Choroid plexus epithelial cell (primary cell): Measurements from ENCODE around the gene NCR1.
"Not testable (repeated sequence)": the region's sequence is repeated elsewhere in the genome, so short reads cannot be mapped to it uniquely, and the experiment has no call there.

ENCODE experiments used
- DNase-seq: peaks from one replicate; pipeline ENCODE4 v3.0.0-alpha.2; 2010; ENCODE audit warnings: low read depth
- H3K4me3 ChIP-seq: 2 replicates; pipeline ENCODE4 v1.5.1; 2011; ENCODE audit warnings: low read depth, mild to moderate bottlenecking, control low read depth, low read length, moderate library complexity
- TF ChIP-seq, protein P1 (sequence below): conservative IDR thresholded peaks from 2 replicates; pipeline ENCODE4 v1.5.1; 2011; ENCODE audit warnings: low read depth, mild to moderate bottlenecking, control low read depth, inconsistent platforms, low read length, moderate library complexity

Gene NCR1, protein sequence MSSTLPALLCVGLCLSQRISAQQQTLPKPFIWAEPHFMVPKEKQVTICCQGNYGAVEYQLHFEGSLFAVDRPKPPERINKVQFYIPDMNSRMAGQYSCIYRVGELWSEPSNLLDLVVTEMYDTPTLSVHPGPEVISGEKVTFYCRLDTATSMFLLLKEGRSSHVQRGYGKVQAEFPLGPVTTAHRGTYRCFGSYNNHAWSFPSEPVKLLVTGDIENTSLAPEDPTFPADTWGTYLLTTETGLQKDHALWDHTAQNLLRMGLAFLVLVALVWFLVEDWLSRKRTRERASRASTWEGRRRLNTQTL

DNA sequence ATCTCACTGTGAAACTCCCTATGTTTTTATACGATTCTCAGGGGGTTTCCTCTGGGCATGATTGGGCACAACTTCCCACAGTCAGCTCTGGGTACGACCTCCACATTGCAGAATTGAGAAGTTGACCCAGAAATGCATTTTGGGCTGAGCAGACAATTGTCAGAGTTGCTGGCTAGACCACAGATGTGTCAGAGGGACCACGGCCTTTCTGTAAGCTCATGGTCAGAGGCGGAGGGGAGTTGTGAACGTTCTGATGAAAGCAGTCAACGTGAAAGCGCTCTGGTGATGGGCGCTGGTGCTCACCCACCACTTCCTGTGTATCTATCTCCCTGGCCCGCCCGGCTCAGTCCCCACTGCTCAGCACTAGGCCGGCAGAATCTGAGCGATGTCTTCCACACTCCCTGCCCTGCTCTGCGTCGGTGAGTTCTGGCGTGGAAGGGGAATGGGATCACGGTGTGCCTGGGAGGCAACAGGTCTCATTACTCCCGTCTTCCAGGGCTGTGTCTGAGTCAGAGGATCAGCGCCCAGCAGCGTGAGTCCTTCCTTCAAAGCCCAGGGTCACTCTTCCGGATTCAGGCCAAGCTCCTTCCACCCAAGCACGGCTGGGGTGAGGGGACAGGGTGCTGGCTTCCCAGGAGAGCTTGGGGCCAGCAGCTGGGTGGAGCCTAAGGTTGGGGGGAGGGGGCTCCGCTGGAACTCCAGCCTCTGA, at the start of gene NCR1:
NCR1 (plus strand) TSS at position 346 of the 709 bp plus-strand sequence; CDS start at position 386, 40 bp downstream.
- no peak for DNase-seq
- no peak within 1 kb of the TSS for H3K4me3 ChIP-seq
- TF ChIP-seq, protein P1, sequence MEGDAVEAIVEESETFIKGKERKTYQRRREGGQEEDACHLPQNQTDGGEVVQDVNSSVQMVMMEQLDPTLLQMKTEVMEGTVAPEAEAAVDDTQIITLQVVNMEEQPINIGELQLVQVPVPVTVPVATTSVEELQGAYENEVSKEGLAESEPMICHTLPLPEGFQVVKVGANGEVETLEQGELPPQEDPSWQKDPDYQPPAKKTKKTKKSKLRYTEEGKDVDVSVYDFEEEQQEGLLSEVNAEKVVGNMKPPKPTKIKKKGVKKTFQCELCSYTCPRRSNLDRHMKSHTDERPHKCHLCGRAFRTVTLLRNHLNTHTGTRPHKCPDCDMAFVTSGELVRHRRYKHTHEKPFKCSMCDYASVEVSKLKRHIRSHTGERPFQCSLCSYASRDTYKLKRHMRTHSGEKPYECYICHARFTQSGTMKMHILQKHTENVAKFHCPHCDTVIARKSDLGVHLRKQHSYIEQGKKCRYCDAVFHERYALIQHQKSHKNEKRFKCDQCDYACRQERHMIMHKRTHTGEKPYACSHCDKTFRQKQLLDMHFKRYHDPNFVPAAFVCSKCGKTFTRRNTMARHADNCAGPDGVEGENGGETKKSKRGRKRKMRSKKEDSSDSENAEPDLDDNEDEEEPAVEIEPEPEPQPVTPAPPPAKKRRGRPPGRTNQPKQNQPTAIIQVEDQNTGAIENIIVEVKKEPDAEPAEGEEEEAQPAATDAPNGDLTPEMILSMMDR = no peak

DNA sequence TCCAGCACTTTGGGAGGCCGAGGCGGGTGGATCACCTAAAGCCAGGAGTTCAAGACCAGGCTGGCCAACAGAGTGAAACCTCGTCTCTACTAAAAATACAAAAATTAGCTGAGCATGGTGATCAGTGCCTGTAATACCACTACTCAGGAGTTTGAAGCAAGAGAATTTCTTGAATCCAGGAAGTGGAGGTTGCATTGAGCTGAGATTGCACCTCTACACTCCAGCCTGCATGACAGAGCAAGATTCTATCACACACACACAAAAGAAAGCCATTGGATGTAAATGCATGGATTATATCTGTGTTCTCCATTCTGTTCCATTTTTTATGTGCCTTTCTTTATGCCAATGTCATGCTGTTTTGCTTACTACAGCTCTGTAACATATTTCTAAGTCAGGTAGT, 47.5 kb upstream of the NCR1 start:
- not testable (repeated sequence) for DNase-seq, H3K4me3 ChIP-seq

DNA sequence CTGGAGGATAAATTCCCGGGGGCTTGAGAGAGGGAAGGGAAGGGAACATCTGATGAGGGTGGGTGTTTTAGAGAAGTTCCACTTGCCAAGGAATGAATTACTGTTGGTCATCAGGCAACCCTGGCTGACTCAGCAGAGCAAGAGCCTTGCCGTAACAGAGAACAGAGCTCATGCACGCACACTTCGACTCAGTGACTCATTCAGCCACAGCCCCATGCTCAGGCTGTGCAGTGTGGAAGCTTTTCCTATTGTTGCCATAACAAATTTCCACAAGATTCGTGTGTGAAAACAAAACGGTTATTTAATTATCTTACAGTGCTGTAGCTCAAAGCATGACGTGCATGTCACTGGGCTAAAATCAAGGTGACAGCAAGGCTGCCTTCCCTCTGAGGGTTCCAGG, 46.5 kb upstream of the NCR1 start:
- H3K4me3 ChIP-seq, DNase-seq: not testable (repeated sequence)

DNA sequence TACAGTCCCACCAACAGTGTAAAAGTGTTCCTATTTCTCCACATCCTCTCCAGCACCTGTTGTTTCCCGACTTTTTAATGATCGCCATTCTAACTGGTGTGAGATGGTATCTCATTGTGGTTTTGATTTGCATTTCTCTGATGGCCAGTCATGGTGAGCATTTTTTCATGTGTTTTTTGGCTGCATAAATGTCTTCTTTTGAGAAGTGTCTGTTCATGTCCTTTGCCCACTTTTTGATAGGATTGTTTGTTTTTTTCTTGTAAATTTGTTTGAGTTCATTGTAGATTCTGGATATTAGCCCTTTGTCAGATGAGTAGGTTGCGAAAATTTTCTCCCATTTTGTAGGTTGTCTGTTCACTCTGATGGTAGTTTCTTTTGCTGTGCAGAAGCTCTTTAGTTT, 42.5 kb upstream of the NCR1 start:
- H3K4me3 ChIP-seq, DNase-seq: not testable (repeated sequence)

DNA sequence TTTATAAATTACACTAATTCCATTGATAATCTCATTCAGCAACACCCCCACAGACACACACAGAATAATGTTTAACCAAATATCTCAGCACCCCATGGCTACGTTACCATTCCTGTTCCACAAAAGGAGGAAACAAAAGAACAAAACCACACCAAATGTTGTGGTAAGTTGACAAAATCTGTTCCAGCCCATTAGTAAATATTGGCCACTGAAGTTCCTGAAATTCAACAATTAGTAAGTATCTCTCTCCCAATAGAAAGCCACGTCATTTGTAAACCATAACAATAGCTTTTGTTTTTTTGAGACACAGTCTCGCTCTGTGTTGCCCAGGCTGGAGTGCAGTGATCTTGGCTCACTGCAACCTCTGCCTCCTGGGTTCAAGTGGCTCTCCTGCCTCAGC, 34.3 kb upstream of the NCR1 start:
- DNase-seq = no peak
- TF ChIP-seq, protein P1 = no peak
- H3K4me3 ChIP-seq = no peak overlapping the region

DNA sequence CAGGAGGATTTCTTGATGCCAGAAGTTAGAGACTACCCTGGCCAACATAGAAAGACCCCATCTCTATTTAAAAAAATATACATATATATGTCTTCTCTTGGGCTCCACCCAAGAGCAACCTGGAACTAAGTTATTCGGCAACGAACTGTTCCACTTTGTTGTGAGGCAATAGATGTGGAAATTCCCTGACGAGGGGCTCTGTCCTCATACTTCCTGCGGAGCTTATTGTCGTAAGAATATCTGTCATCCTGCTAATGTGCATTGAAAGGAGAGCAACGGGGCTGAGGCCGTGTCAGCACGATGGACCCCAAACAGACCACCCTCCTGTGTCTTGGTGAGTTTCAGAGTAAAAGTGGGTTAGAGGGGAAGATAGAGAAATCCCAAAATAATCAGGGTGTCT, 32.0 kb upstream of the NCR1 start, which contains the start of gene FCAR:
FCAR (plus strand) TSS at position 246 of the 400 bp plus-strand sequence; CDS start at position 301, 55 bp downstream.
- DNase-seq = no peak
- H3K4me3 ChIP-seq = no peak within 1 kb of the TSS
- TF ChIP-seq, protein P1 = no peak

DNA sequence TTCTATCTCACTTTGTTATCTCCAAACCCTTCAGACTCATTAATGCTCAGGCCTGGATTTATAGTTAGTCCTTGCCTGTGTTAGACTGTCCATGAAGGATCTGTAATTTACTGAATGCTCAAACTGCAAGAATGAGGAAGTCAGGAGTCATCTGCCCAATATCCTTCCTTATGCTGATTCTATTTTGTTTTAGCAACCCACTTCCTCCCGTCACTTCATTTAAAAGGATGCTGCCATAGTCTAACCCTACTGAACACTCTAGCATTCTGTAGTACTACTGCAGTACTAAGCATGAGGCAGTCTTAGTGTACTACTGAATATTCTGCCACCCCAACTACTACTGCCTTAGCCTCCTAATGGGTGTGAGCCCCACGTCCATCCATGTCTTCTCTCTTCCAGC, 30.4 kb upstream of the NCR1 start:
- TF ChIP-seq, protein P1 = no peak
- no peak for DNase-seq
- no peak overlapping the region for H3K4me3 ChIP-seq

DNA sequence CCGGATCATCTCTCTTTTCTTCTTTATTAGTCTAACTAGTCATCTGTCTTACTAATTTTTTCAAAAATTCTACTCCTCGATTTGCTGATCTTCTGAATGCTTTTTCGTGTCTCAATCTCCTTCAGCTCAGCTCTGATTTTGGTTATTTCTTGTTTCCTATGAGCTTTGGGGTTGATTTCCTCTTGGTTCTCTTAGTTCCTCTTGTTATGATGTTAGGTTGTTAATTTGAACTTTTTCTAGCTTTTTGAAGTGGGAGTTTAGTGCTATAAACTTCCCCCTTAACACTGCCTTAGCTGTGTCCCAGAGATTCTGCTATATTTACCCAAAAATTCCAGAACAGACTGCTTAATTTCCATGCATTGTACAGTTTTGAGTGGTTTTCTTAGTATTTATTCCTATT, 28.5 kb upstream of the NCR1 start:
- H3K4me3 ChIP-seq = no peak overlapping the region
- TF ChIP-seq, protein P1 = no peak
- no peak for DNase-seq
